Mammary epithelial cell (primary cell): Measurements from ENCODE around the gene RBP2.

ENCODE experiments used
- EZH2 ChIP-seq: IDR thresholded peaks from 2 replicates; pipeline ENCODE4 v1.6.1; 2012; ENCODE audit warnings: low read length, inconsistent platforms, borderline replicate concordance
- TF ChIP-seq, protein P1 (sequence below), 2 donors: IDR thresholded peaks in 1 of 2; conservative IDR thresholded peaks in 1 of 2; 2 replicates each; pipeline ENCODE4 v1.5.1; 2011 to 2012; ENCODE audit warnings: inconsistent platforms in 2 of 2, low read length in 2 of 2, mild to moderate bottlenecking in 2 of 2, control low read depth in 1 of 2, low read depth in 1 of 2; ENCODE audit not compliant: insufficient read depth in 1 of 2; ENCODE audit errors: extremely low read depth in 1 of 2

DNA sequence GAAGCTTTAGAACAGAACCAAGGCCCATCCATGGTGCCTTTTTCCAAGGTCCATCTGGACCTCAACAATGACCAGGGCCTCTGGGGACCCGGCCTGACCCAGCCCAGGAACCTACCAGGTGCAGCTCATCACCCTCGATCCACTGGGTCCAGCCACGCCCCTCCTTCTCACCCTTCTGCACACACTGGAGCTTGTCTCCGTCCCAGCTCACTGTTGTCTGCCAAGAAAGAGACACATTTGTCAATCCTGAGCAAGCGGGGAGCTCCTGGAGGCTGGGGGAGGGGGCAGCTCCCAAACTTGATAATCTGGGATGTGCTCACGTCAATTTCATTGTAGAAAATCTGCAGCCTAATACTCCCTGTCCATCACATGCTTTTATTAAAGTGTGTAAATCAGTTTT is 42.0 kb upstream of the RBP2 start:
- TF ChIP-seq, protein P1, sequence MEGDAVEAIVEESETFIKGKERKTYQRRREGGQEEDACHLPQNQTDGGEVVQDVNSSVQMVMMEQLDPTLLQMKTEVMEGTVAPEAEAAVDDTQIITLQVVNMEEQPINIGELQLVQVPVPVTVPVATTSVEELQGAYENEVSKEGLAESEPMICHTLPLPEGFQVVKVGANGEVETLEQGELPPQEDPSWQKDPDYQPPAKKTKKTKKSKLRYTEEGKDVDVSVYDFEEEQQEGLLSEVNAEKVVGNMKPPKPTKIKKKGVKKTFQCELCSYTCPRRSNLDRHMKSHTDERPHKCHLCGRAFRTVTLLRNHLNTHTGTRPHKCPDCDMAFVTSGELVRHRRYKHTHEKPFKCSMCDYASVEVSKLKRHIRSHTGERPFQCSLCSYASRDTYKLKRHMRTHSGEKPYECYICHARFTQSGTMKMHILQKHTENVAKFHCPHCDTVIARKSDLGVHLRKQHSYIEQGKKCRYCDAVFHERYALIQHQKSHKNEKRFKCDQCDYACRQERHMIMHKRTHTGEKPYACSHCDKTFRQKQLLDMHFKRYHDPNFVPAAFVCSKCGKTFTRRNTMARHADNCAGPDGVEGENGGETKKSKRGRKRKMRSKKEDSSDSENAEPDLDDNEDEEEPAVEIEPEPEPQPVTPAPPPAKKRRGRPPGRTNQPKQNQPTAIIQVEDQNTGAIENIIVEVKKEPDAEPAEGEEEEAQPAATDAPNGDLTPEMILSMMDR (conservative IDR thresholded peaks at IDR 0.05 in 1 of 2, IDR thresholded peaks at IDR 0.05 in 1 of 2; ENCODE audit: extremely low read depth in 1 of 2, insufficient read depth in 1 of 2, low read depth in 1 of 2, low read length in 2 of 2): no peak
- TF ChIP-seq EZH2: no peak
